ENCODE data around the gene MTRF1L.

Gene MTRF1L

DNA sequence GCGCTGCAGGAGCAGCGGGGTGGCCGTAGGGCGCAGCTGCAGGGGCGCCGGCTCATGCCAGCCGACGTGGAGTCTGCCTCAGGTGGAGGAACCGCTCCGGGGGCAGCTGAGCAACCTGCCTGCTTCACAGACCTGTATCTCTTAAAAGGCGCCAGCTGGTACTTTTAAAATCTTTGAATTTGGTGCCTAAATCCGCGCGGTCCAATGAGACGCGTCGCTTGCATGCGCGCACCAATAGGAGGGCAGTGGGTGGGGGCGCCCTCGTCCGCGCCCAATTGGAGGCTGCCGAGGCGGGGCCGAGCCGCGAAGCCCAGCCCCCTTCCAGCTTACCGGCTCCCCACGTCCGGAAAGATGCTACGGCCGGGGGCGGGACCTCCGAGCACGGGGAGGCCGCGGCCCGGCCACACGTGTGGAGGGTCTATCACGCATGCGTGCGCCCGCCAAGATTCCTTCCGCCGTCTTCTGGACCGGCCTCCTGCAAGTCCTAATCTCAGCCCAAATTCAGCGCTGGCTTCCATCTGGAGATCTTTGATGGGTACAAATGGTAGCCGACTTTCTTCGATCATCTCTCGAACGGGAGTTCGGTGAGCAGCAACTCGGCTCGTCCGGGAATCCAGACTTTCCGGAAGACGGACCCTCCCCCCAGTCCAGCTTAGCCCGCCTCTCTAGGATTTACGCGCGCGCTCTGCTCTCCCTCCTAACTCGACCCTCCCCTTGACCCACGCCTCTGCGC lies 19.4 kb downstream of the MTRF1L start, which contains the start of gene FBXO5:
Gene FBXO5 (minus strand): TSS at position 138 of the 733 bp plus-strand sequence. CDS start 82 bp downstream, at position 56.
- peak; percentile 81 for DNase-seq (ENCODE audit: low read depth, low spot score)
- Histone ChIP-seq H3K4me3 (peak within 1 kb of the TSS; percentile 81), H3K9me3 (ENCODE audit: low read depth, low read length) (no peaks in the 10 kb centered on the region), H3K27ac (peak within 1 kb of the TSS; percentile 80), H3K9ac (ENCODE audit: insufficient read length) (peak within 1 kb of the TSS; percentile 94), H3K36me3 (ENCODE audit: insufficient read depth, low read length) (peaks cover 53% of the 10 kb centered on the region)
- TF ChIP-seq FOXP2 (optimal IDR thresholded peaks at IDR 0.05; ENCODE audit: control extremely low read depth, extremely low read length, insufficient read depth) (peak; percentile 36), POLR2AphosphoS5 (IDR thresholded peaks at IDR 0.05; ENCODE audit: borderline replicate concordance, low read depth, low read length) (peak; percentile 85), EZH2 (IDR thresholded peaks at IDR 0.05) (no peak)

DNA sequence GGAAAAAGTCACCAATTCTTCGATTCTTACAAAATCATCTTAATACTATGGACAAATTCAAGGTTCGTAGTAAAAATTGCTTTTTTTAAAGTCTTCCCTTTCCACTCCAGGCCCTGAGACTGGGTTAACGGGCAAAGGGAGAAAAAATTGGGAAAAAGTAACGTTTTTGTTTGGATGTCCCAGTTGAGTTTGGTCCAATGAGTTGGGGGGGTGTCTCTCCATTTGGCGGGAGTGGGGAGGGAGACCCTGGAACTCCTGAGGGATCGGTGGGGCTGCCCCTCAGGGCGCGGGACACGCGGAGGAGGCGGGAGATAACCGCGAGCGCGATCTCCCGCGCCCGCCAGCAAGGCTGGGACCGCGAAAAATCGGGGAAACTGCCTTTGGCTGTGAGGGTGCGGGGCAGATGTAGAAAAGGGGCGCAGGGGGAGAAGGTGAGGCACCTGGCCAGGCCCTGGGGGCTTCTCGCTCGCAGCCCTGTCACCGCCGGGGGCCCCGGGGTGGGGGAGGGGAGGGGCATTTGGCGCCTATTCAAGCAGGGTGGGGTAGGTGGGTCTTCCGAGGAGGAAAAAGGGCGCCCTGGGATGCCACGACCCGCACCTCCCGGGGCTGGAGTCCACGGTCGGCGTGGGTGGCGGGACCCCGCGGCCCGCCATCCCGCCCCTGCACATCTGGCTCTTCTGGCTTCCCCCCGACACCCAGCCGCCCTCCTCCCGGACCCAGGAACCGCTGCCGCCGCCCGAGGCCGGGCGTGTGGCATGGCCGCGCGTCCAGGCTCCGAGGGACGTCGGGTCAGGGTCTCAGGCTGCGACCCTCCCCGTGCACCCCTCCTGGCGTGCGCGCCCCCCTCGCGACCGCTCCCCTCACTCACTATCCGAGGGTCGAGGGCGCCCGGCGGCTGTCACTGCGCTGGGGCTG lies 20.3 kb downstream of the MTRF1L start:
- DNase-seq (ENCODE audit: low read depth, low spot score): no peak
- no peaks in the 10 kb centered on the region for H3K9me3 ChIP-seq (ENCODE audit: low read depth, low read length)
- TF ChIP-seq POLR2AphosphoS5 (IDR thresholded peaks at IDR 0.05; ENCODE audit: borderline replicate concordance, low read depth, low read length) (no peak; the same call in 1 of the 2 replicates), EZH2 (IDR thresholded peaks at IDR 0.05) (no peak), FOXP2 (optimal IDR thresholded peaks at IDR 0.05; ENCODE audit: control extremely low read depth, extremely low read length, insufficient read depth) (no peak)
- peak overlapping the region; percentile 78 for H3K9ac ChIP-seq (ENCODE audit: insufficient read length)
- H3K4me3 ChIP-seq: peak overlapping the region; percentile 81
- H3K36me3 ChIP-seq (ENCODE audit: insufficient read depth, low read length): peaks cover 61% of the 10 kb centered on the region
- H3K27ac ChIP-seq: peak overlapping the region; percentile 7

DNA sequence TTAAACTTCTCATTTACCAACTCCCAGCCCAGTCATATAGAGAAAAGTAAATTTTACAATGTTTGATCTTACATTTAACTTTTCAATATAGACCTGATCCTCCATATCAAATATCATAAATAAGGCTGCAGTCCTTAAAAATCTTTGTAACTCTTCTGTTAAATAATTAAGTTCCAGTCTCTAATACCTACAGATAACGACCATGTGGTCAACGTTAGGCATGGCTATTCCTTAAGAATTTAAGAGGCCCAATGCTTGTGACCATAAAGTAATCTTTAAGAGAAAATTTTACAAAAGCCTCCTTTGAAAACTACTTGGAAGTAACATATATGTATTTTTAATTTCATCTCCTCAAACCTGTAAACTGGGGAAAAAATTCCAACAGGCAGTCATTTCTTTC lies 21.3 kb downstream of the MTRF1L start:
- peak overlapping the region; percentile 29; the same call in 1 of the 2 replicates for H3K27ac ChIP-seq

DNA sequence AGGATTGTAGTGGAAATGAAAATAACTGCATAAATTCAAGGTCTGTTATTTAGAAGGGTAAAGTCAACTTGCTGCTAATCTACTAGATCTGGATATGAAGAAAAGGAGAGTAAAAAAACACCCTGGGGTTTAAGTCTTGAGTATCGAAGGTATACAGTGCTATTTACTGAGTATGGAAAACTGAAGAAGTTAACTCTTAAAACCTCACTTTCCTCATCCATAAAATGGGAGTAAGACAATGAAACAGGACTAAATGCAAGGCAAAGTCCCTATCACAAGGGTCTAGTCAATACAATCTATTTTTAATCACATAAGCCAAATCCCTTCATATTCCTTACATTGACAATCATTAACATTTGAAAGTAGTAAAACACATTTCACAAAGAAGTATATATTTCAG lies 21.9 kb downstream of the MTRF1L start:
- H3K9me3 ChIP-seq (ENCODE audit: low read depth, low read length): 0 out of 2 replicates have a peak, but pooled peaks cover 2% of the 10 kb centered on the region
- peak overlapping the region; percentile 29; the same call in 1 of the 2 replicates for H3K27ac ChIP-seq
- DNase-seq (ENCODE audit: low read depth, low spot score): no peak
- TF ChIP-seq POLR2AphosphoS5 (IDR thresholded peaks at IDR 0.05; ENCODE audit: borderline replicate concordance, low read depth, low read length) (no peak), FOXP2 (optimal IDR thresholded peaks at IDR 0.05; ENCODE audit: control extremely low read depth, extremely low read length, insufficient read depth) (no peak), EZH2 (IDR thresholded peaks at IDR 0.05) (no peak)
- H3K4me3 ChIP-seq: peak overlapping the region; percentile 81
- peak overlapping the region; percentile 78 for H3K9ac ChIP-seq (ENCODE audit: insufficient read length)
- peaks cover 61% of the 10 kb centered on the region for H3K36me3 ChIP-seq (ENCODE audit: insufficient read depth, low read length)

More for the DNA sequence above, 21.3 kb downstream of the MTRF1L start:
- no peak for TF ChIP-seq EZH2 (IDR thresholded peaks at IDR 0.05)
- no peak for TF ChIP-seq POLR2AphosphoS5 (IDR thresholded peaks at IDR 0.05; ENCODE audit: borderline replicate concordance, low read depth, low read length)
- no peak for TF ChIP-seq FOXP2 (optimal IDR thresholded peaks at IDR 0.05; ENCODE audit: control extremely low read depth, extremely low read length, insufficient read depth)
- DNase-seq (ENCODE audit: low read depth, low spot score): no peak
- peaks cover 61% of the 10 kb centered on the region for H3K36me3 ChIP-seq (ENCODE audit: insufficient read depth, low read length)
- 0 out of 2 replicates have a peak, but pooled peaks cover 2% of the 10 kb centered on the region for H3K9me3 ChIP-seq (ENCODE audit: low read depth, low read length)
- H3K9ac ChIP-seq (ENCODE audit: insufficient read length): peak overlapping the region; percentile 78
- H3K4me3 ChIP-seq: peak overlapping the region; percentile 81

DNA sequence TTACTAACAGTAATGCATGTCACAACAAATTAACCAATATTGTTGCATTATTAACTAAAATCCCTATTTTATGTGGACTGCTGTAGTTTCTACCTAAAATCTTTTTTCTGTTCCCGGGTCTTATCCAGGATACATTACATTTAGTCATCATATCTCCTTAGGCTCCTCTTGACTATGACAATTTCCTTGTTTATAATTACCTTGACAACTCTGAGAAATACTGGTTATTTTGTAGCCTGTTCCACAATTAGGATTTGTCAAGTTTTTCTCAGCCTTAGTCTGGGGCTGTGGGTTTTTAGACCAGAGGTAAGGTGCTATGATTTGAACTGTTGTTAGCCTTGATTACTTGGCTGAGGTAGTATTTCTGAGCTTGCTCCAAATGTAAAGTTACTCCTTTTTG lies 23.4 kb downstream of the MTRF1L start:
- Histone ChIP-seq H3K4me3 (peak overlapping the region; percentile 81), H3K9ac (ENCODE audit: insufficient read length) (no peak overlapping the region), H3K27ac (no peak overlapping the region)

DNA sequence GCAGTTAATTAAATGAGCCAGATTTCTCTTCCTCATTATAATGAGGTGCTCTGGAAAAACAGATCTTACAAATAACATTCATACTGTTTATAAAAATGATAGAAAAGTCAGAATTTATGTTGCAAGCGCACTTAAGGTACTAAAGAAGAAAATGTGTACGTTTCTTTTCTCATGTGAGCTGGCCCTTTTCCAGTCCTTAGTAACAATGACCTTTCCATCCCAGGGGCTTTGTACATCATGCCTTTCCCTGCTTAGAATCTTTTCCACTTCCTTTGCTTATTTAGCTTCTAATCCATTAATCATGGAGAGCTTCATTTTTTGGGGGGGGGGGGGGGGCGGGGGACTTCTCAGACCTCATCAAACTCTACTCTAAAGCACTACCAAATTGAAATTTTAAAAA lies 24.5 kb downstream of the MTRF1L start:
- peaks cover 84% of the 10 kb centered on the region for H3K36me3 ChIP-seq (ENCODE audit: insufficient read depth, low read length)
- H3K4me3 ChIP-seq: no peak overlapping the region

More for the DNA sequence above, 23.4 kb downstream of the MTRF1L start:
- TF ChIP-seq FOXP2 (optimal IDR thresholded peaks at IDR 0.05; ENCODE audit: control extremely low read depth, extremely low read length, insufficient read depth) (no peak), EZH2 (IDR thresholded peaks at IDR 0.05) (no peak), POLR2AphosphoS5 (IDR thresholded peaks at IDR 0.05; ENCODE audit: borderline replicate concordance, low read depth, low read length) (no peak)
- 0 out of 2 replicates have a peak, but pooled peaks cover 2% of the 10 kb centered on the region for H3K9me3 ChIP-seq (ENCODE audit: low read depth, low read length)
- DNase-seq (ENCODE audit: low read depth, low spot score): no peak
- H3K36me3 ChIP-seq (ENCODE audit: insufficient read depth, low read length): peaks cover 73% of the 10 kb centered on the region

DNA sequence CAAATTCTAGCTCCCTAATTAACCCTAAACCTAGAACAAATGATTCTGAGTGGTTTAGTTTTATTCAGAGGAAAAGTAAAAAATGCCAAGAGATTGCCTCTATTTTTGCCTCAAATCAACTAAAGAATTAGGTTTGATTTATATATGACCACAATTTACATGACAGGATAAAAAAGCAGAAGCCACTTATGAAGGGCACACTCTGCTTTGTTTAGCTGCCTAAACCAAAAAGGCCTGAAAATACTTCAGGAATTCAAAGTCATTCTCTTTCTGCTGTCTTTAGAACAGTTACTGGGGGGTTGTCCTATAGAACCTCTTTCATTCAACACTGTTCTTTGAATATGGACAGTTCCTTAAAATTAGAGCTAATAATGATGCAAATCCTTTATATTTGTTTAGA lies 25.0 kb downstream of the MTRF1L start:
- TF ChIP-seq EZH2 (IDR thresholded peaks at IDR 0.05) (no peak), POLR2AphosphoS5 (IDR thresholded peaks at IDR 0.05; ENCODE audit: borderline replicate concordance, low read depth, low read length) (no peak), FOXP2 (optimal IDR thresholded peaks at IDR 0.05; ENCODE audit: control extremely low read depth, extremely low read length, insufficient read depth) (no peak)
- H3K27ac ChIP-seq: no peak overlapping the region
- H3K4me3 ChIP-seq: no peak overlapping the region
- H3K9ac ChIP-seq (ENCODE audit: insufficient read length): no peak overlapping the region
- no peak for DNase-seq (ENCODE audit: low read depth, low spot score)
- H3K36me3 ChIP-seq (ENCODE audit: insufficient read depth, low read length): peaks cover 89% of the 10 kb centered on the region
- H3K9me3 ChIP-seq (ENCODE audit: low read depth, low read length): peaks cover 2% of the 10 kb centered on the region; the same call in 1 of the 2 replicates

More for the DNA sequence above, 24.5 kb downstream of the MTRF1L start:
- no peak overlapping the region for H3K9ac ChIP-seq (ENCODE audit: insufficient read length)
- 0 out of 2 replicates have a peak, but pooled peaks cover 2% of the 10 kb centered on the region for H3K9me3 ChIP-seq (ENCODE audit: low read depth, low read length)
- TF ChIP-seq POLR2AphosphoS5 (IDR thresholded peaks at IDR 0.05; ENCODE audit: borderline replicate concordance, low read depth, low read length): no peak
- DNase-seq (ENCODE audit: low read depth, low spot score): no peak
- H3K27ac ChIP-seq: no peak overlapping the region

DNA sequence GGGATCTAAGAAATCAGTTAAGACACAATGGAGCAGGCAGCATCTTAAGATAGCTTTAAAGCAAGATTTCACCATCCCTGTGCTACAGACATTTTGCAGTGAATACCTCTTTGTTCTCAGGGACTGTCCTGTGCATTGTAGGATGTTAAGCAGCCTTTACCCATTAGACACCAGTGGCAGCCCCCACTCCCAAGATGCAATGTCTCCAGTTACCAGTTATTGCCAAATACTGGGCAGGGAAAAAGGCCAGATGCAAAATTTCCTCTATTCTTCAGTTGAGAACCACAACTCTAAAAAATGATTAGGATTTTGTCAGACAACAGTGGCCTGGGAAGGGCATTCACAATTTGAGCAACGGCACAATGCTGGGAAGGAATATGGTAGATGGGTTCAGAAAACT lies 25.8 kb downstream of the MTRF1L start:
- TF ChIP-seq EZH2 (IDR thresholded peaks at IDR 0.05): no peak
- TF ChIP-seq POLR2AphosphoS5 (IDR thresholded peaks at IDR 0.05; ENCODE audit: borderline replicate concordance, low read depth, low read length): no peak
- no peak for TF ChIP-seq FOXP2 (optimal IDR thresholded peaks at IDR 0.05; ENCODE audit: control extremely low read depth, extremely low read length, insufficient read depth)
- Histone ChIP-seq H3K9me3 (ENCODE audit: low read depth, low read length) (peaks cover 2% of the 10 kb centered on the region; the same call in 1 of the 2 replicates), H3K9ac (ENCODE audit: insufficient read length) (no peak overlapping the region), H3K4me3 (no peak overlapping the region), H3K27ac (no peak overlapping the region), H3K36me3 (ENCODE audit: insufficient read depth, low read length) (peaks cover 97% of the 10 kb centered on the region)
- DNase-seq (ENCODE audit: low read depth, low spot score): no peak
